HCT116 (cell line): Measurements from ENCODE around the gene AMPD1. TPM values are rescaled to one million over a fixed set of nuclear protein-coding genes. Genes with fewer than 3 reads are reported as not detected.

ENCODE experiments used
- ATAC-seq: fragments of 200-7000 bp; cut with Tn5 transposase; 2 replicates; pipeline ENCODE4 v1.9.1; 2020; ENCODE audit warnings: mild to moderate bottlenecking, moderate library complexity
- BruUV-seq: library from RNA; stranded (reverse); fragments of 400-500 nt; replicated peaks from 2 replicates; lab custom pipeline; 2021; lab: Mats Ljungman, UMichigan
- CTCF ChIA-PET: fragments of 300-600 bp; sonication (Branson Sonifier 250); formaldehyde crosslinking; loops from one replicate; lab custom pipeline; 2021; ENCODE audit warnings: antibody characterized with exemption; lab: Charles Lee
- POLR2A ChIA-PET: fragments of 300-600, 350-600 bp; sonication (Branson Sonifier 250); formaldehyde crosslinking; loops from one replicate; lab custom pipeline; 2021; ENCODE audit warnings: antibody characterized with exemption; lab: Charles Lee
- RAD21 ChIA-PET, 2 experiments: fragments of 300-600 bp; sonication (Branson Sonifier 250); formaldehyde crosslinking; loops; one replicate each; lab custom pipeline; 2023; ENCODE audit warnings: low total read pairs in 2 of 2; ENCODE audit not compliant: uncharacterized antibody in 2 of 2, unreplicated experiment in 2 of 2, low non-redundant PET in 1 of 2; lab: Charles Lee
- DNase-seq: peaks from one replicate; pipeline ENCODE4 v3.0.0-alpha.2; 2010; ENCODE audit warnings: low read depth, low spot score
- H2AFZ ChIP-seq: fragments of 200-600 bp; shearing (Covaris generic), sonication (generic); 2 replicates; pipeline ENCODE4 v1.6.1; 2017; ENCODE audit warnings: low read depth, mixed run types, mixed read lengths, antibody characterized with exemption, low read length; ENCODE audit not compliant: poor library complexity, severe bottlenecking
- H3K27ac ChIP-seq: 2 replicates; pipeline ENCODE4 v1.5.1; 2012; ENCODE audit warnings: low read depth, low read length
- H3K27me3 ChIP-seq: fragments of 200-600 bp; sonication (generic); 2 replicates; pipeline ENCODE4 v1.6.1; 2016; ENCODE audit warnings: mixed run types, low read length, mixed read lengths; ENCODE audit not compliant: insufficient read depth
- H3K36me3 ChIP-seq, 2 experiments: fragments of 200-500 bp in 1 of 2; fragments of 200-600 bp in 1 of 2; sonication (Bioruptor generic) in 1 of 2; sonication (generic) in 1 of 2; 2 replicates each; pipeline versions ENCODE4 v1.5.1 to v1.6.1; 2014 to 2016; ENCODE audit warnings: low read length in 2 of 2, inconsistent platforms in 1 of 2, mixed read lengths in 1 of 2, mixed run types in 1 of 2; ENCODE audit not compliant: insufficient read depth in 2 of 2, control insufficient read depth in 1 of 2
- H3K4me1 ChIP-seq, 2 experiments: fragments of 200-600 bp in 1 of 2; sonication (generic) in 1 of 2; 2 replicates each; pipeline versions ENCODE4 v1.5.1 to v1.6.1; 2012 to 2017; ENCODE audit warnings: low read length in 2 of 2, inconsistent platforms in 1 of 2, mild to moderate bottlenecking in 1 of 2, mixed read lengths in 1 of 2, mixed run types in 1 of 2, moderate library complexity in 1 of 2; ENCODE audit not compliant: insufficient read depth in 2 of 2, control insufficient read depth in 1 of 2
- H3K4me2 ChIP-seq: fragments of 200-600 bp; sonication (generic); 2 replicates; pipeline ENCODE4 v1.6.1; 2017; ENCODE audit warnings: mixed run types, low read length, mixed read lengths
- H3K4me3 ChIP-seq, 2 experiments: fragments of 200-600 bp in 1 of 2; sonication (generic) in 1 of 2; replicated peaks in 1 of 2; 2 replicates each; pipeline ENCODE4 v1.5.1; 2011 to 2016; ENCODE audit warnings: low read length in 2 of 2, control low read depth in 1 of 2, low read depth in 1 of 2, mild to moderate bottlenecking in 1 of 2, mixed read lengths in 1 of 2, mixed run types in 1 of 2
- H3K79me2 ChIP-seq: fragments of 200-600 bp; sonication (generic); 2 replicates; pipeline ENCODE4 v1.6.1; 2017; ENCODE audit warnings: mild to moderate bottlenecking, mixed run types, low read length, moderate library complexity, mixed read lengths; ENCODE audit not compliant: insufficient read depth
- H3K9ac ChIP-seq: fragments of 200-600 bp; sonication (generic); 2 replicates; pipeline ENCODE4 v1.6.1; 2016; ENCODE audit warnings: low read length, mixed read lengths
- H3K9me2 ChIP-seq: fragments of 200-600 bp; sonication (generic), shearing (Covaris generic); 2 replicates; pipeline ENCODE4 v1.6.1; 2017; ENCODE audit warnings: mixed run types, mild to moderate bottlenecking, moderate library complexity; ENCODE audit not compliant: insufficient read depth
- H3K9me3 ChIP-seq, 2 experiments: fragments of 200-500 bp in 1 of 2; fragments of 200-600 bp in 1 of 2; sonication (Bioruptor generic) in 1 of 2; sonication (generic) in 1 of 2; 2 replicates each; pipeline ENCODE4 v1.6.1; 2014 to 2017; ENCODE audit warnings: low read length in 2 of 2, mixed read lengths in 2 of 2, inconsistent platforms in 1 of 2, low read depth in 1 of 2, mild to moderate bottlenecking in 1 of 2, mixed run types in 1 of 2, moderate library complexity in 1 of 2; ENCODE audit not compliant: control insufficient read depth in 1 of 2, insufficient read depth in 1 of 2
- H4K20me1 ChIP-seq: fragments of 200-600 bp; sonication (generic), shearing (Covaris generic); 2 replicates; pipeline ENCODE4 v1.6.1; 2017; ENCODE audit warnings: mixed run types, mild to moderate bottlenecking, moderate library complexity; ENCODE audit not compliant: insufficient read depth
- ATF3 ChIP-seq: IDR thresholded peaks from 2 replicates; pipeline ENCODE4 v1.6.1; 2012
- CBX3 ChIP-seq: IDR thresholded peaks from 2 replicates; pipeline ENCODE4 v1.6.1; 2012; ENCODE audit warnings: low read depth
- CEBPB ChIP-seq: IDR thresholded peaks from 2 replicates; pipeline ENCODE4 v1.6.1; 2012; ENCODE audit warnings: low read depth
- EGR1 ChIP-seq: IDR thresholded peaks from 2 replicates; pipeline ENCODE4 v1.6.1; 2012; ENCODE audit warnings: low read depth
- ELF1 ChIP-seq: IDR thresholded peaks from 2 replicates; pipeline ENCODE4 v1.6.1; 2012; ENCODE audit warnings: low read depth, borderline replicate concordance
- EZH2 ChIP-seq: fragments of 200-600 bp; sonication (generic); IDR thresholded peaks from 2 replicates; pipeline ENCODE4 v1.6.1; 2017; ENCODE audit warnings: antibody characterized with exemption, mixed run types
- EZH2phosphoT487 ChIP-seq: fragments of 200-600 bp; IDR thresholded peaks from 2 replicates; pipeline ENCODE4 v1.6.1; 2018; ENCODE audit warnings: antibody characterized with exemption, borderline replicate concordance
- FOSL1 ChIP-seq: IDR thresholded peaks from 2 replicates; pipeline ENCODE4 v1.6.1; 2012; ENCODE audit warnings: low read depth
- JUND ChIP-seq: IDR thresholded peaks from 2 replicates; pipeline ENCODE4 v1.6.1; 2012
- POLR2A ChIP-seq: IDR thresholded peaks from 2 replicates; pipeline ENCODE4 v1.7.0; 2011; ENCODE audit warnings: borderline replicate concordance; ENCODE audit not compliant: insufficient read depth, insufficient read length; ENCODE audit errors: extremely low read depth
- RAD21 ChIP-seq: IDR thresholded peaks from 2 replicates; pipeline ENCODE4 v1.6.1; 2012; ENCODE audit warnings: low read depth, mild to moderate bottlenecking
- REST ChIP-seq: IDR thresholded peaks from 2 replicates; pipeline ENCODE4 v1.6.1; 2012; ENCODE audit warnings: low read depth
- SIN3A ChIP-seq: IDR thresholded peaks from 2 replicates; pipeline ENCODE4 v1.6.1; 2012; ENCODE audit warnings: low read depth
- SRF ChIP-seq: IDR thresholded peaks from 2 replicates; pipeline ENCODE4 v1.6.1; 2012; ENCODE audit warnings: low read depth
- TCF7L2 ChIP-seq: IDR thresholded peaks from 2 replicates; pipeline ENCODE4 v1.7.0; 2011; ENCODE audit warnings: borderline replicate concordance, inconsistent platforms; ENCODE audit not compliant: insufficient read depth, insufficient read length; ENCODE audit errors: extremely low read depth
- YY1 ChIP-seq: IDR thresholded peaks from 2 replicates; pipeline ENCODE4 v1.6.1; 2011; ENCODE audit warnings: low read length, low read depth, moderate library complexity, mild to moderate bottlenecking; ENCODE audit not compliant: insufficient replicate concordance; ENCODE audit errors: extremely low read depth
- ZFX ChIP-seq: fragments of 450-650 bp; IDR thresholded peaks from 2 replicates; pipeline ENCODE4 v1.6.1; 2017
- ZNF274 ChIP-seq: fragments of 200-500 bp; sonication (Bioruptor generic); IDR thresholded peaks from 2 replicates; pipeline ENCODE4 v1.6.1; 2014; ENCODE audit warnings: mild to moderate bottlenecking, low read depth, low read length, inconsistent platforms
- intact Hi-C: fragments of 100-400 bp; cut with micrococcal nuclease; formaldehyde crosslinking; loops from 2 replicates; pipeline ENCODE4 v1.10.0; 2022
- total RNA-seq: library from RNA; stranded (reverse); gene quantifications from one replicate; pipeline ENCODE4 v1.2.1, GENCODE V29; 2021; ENCODE audit not compliant: unreplicated experiment
- TF ChIP-seq, protein P1 (sequence below): IDR thresholded peaks from 2 replicates; pipeline ENCODE4 v1.6.1; 2012
- TF ChIP-seq, protein P2 (sequence below), 3 experiments: fragments of 200-600 bp in 1 of 3; sonication (generic) in 1 of 3; IDR thresholded peaks in 2 of 3; conservative IDR thresholded peaks in 1 of 3; 2 replicates each; pipeline ENCODE4 v1.5.1; 2012 to 2017; ENCODE audit warnings: low read depth in 2 of 3, low read length in 2 of 3, antibody characterized with exemption in 1 of 3, borderline replicate concordance in 1 of 3, control low read depth in 1 of 3, mild to moderate bottlenecking in 1 of 3, mixed read lengths in 1 of 3, mixed run types in 1 of 3, moderate library complexity in 1 of 3; ENCODE audit not compliant: insufficient read depth in 1 of 3

AMPD1 gene
- total RNA-seq, 1 experiment from 2014 or later = not detected

GRCh38 chr1:114729782-114730181 is 34.4 kb upstream of the AMPD1 start:
- Histone ChIP-seq H3K4me2 (no peak overlapping the region), H3K36me3 (peaks cover 77 to 83% of the 10 kb centered on the region in 2 experiments), H3K9me2 (no peaks in the 10 kb centered on the region), H3K27me3 (no peaks in the 10 kb centered on the region), H3K9ac (no peak overlapping the region), H2AFZ (no peak overlapping the region), H3K79me2 (peaks cover 95% of the 10 kb centered on the region), H4K20me1 (0 out of 2 replicates have a peak, but pooled peaks cover 15% of the 10 kb centered on the region), H3K4me3 (no peak overlapping the region)
- ChIA-PET CTCF (no interaction called here), RAD21 (no interaction called here), POLR2A (no interaction called here)
- no peak for ATAC-seq
- intact Hi-C loops = no loop called here
- no peak for TF ChIP-seq RAD21
- TF ChIP-seq ELF1 = no peak
- TF ChIP-seq ATF3 = no peak
- no peak for TF ChIP-seq CEBPB
- TF ChIP-seq, protein P1, sequence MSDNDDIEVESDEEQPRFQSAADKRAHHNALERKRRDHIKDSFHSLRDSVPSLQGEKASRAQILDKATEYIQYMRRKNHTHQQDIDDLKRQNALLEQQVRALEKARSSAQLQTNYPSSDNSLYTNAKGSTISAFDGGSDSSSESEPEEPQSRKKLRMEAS = no peak
- TF ChIP-seq YY1 = no peak
- TF ChIP-seq, protein P2, sequence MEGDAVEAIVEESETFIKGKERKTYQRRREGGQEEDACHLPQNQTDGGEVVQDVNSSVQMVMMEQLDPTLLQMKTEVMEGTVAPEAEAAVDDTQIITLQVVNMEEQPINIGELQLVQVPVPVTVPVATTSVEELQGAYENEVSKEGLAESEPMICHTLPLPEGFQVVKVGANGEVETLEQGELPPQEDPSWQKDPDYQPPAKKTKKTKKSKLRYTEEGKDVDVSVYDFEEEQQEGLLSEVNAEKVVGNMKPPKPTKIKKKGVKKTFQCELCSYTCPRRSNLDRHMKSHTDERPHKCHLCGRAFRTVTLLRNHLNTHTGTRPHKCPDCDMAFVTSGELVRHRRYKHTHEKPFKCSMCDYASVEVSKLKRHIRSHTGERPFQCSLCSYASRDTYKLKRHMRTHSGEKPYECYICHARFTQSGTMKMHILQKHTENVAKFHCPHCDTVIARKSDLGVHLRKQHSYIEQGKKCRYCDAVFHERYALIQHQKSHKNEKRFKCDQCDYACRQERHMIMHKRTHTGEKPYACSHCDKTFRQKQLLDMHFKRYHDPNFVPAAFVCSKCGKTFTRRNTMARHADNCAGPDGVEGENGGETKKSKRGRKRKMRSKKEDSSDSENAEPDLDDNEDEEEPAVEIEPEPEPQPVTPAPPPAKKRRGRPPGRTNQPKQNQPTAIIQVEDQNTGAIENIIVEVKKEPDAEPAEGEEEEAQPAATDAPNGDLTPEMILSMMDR (IDR thresholded peaks at IDR 0.05 in 2 of 3, conservative IDR thresholded peaks at IDR 0.05 in 1 of 3; ENCODE audit: borderline replicate concordance in 1 of 3, insufficient read depth in 1 of 3, low read depth in 2 of 3, low read length in 2 of 3) = no peak
- no peak for TF ChIP-seq SRF
- no peak for TF ChIP-seq ZFX
- TF ChIP-seq SIN3A = no peak
- TF ChIP-seq ZNF274 = no peak
- no peak for TF ChIP-seq TCF7L2
- TF ChIP-seq REST = no peak
- TF ChIP-seq CBX3 = no peak
- no peak for TF ChIP-seq EZH2phosphoT487
- TF ChIP-seq FOSL1 = no peak
- TF ChIP-seq EZH2 = no peak
- TF ChIP-seq EGR1 = no peak
- TF ChIP-seq POLR2A = no peak
- TF ChIP-seq JUND = no peak
- TF ChIP-seq, all 23 proteins: peak for 0
- Histone ChIP-seq H3K27ac (no peak overlapping the region), H3K4me1 (no peaks in the 10 kb centered on the region), H3K9me3 (no peaks in the 10 kb centered on the region)
- DNase-seq = no peak
- BruUV-seq = no TSS peak
